ENCODE measurements around the gene CTNNBL1.

DNA sequence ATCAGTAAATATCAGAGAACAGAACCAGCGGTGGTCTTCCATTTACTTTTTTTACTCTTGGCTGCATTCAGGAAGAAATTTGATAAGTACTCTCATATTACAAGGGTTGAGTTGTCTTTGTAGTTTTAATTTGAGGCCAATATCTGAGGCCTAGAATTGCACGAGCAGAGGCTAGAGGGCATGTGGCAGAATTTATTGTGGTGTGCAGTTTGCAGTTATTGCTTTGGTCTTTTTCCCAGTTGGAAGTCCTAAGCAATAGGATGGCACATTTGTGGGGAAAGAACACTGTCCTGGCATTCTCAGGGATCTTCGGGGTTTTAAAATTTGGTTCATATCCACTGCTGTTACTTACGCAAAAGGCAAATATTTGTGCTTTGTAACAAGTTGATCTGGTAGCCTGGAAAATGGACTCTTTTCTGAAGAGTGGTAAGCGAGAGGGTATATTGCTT, 66.0 kb downstream of the CTNNBL1 start:
- no peak for TF ChIP-seq POLR2A (IDR thresholded peaks at IDR 0.05)
- TF ChIP-seq, protein P1, sequence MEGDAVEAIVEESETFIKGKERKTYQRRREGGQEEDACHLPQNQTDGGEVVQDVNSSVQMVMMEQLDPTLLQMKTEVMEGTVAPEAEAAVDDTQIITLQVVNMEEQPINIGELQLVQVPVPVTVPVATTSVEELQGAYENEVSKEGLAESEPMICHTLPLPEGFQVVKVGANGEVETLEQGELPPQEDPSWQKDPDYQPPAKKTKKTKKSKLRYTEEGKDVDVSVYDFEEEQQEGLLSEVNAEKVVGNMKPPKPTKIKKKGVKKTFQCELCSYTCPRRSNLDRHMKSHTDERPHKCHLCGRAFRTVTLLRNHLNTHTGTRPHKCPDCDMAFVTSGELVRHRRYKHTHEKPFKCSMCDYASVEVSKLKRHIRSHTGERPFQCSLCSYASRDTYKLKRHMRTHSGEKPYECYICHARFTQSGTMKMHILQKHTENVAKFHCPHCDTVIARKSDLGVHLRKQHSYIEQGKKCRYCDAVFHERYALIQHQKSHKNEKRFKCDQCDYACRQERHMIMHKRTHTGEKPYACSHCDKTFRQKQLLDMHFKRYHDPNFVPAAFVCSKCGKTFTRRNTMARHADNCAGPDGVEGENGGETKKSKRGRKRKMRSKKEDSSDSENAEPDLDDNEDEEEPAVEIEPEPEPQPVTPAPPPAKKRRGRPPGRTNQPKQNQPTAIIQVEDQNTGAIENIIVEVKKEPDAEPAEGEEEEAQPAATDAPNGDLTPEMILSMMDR (IDR thresholded peaks at IDR 0.05): no peak
